Tibial nerve (tissue), 4 donors: Measurements from ENCODE around the gene AFF2.

Experiments
- EP300 ChIP-seq, 2 donors: sonication (generic); formaldehyde crosslinking; IDR thresholded peaks; one replicate each; pipeline ENCODE4 v1.6.1; 2017; ENCODE audit warnings: antibody characterized with exemption in 2 of 2, mild to moderate bottlenecking in 1 of 2
- TF ChIP-seq, protein P1 (sequence below), 5 experiments: fragments of 200-600 bp in 3 of 5; fragments of 450-650 bp in 2 of 5; sonication (generic) in 3 of 5; IDR thresholded peaks; one replicate each; pipeline ENCODE4 v1.5.1; 2016 to 2019; ENCODE audit warnings: antibody characterized with exemption in 5 of 5, mild to moderate bottlenecking in 3 of 5, moderate library complexity in 2 of 5

DNA sequence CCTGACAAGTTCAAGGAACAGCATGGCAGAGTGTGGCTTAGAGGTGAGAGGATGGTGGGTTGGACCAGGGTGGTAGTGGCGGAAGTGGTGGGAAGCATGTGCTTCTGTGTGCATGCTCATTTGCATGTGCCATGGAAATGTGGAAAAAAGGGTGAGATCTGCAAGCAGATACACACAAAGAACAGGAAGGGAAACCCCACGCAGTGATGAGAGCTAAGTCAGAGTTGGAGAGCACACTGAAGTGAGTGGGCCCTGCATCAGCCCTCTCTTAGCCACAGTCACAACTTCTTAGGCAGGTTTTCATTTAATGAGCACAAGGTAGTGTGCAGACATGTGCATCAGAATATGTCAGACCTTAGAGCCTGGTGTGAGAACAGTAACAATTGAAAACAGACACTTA is 483.8 kb downstream of the AFF2 start:
- TF ChIP-seq, protein P1, sequence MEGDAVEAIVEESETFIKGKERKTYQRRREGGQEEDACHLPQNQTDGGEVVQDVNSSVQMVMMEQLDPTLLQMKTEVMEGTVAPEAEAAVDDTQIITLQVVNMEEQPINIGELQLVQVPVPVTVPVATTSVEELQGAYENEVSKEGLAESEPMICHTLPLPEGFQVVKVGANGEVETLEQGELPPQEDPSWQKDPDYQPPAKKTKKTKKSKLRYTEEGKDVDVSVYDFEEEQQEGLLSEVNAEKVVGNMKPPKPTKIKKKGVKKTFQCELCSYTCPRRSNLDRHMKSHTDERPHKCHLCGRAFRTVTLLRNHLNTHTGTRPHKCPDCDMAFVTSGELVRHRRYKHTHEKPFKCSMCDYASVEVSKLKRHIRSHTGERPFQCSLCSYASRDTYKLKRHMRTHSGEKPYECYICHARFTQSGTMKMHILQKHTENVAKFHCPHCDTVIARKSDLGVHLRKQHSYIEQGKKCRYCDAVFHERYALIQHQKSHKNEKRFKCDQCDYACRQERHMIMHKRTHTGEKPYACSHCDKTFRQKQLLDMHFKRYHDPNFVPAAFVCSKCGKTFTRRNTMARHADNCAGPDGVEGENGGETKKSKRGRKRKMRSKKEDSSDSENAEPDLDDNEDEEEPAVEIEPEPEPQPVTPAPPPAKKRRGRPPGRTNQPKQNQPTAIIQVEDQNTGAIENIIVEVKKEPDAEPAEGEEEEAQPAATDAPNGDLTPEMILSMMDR (IDR thresholded peaks at IDR 0.05), result no peak
- no peak for TF ChIP-seq EP300 (IDR thresholded peaks at IDR 0.05)
